K562 (cell line): Measurements from ENCODE around the gene HBEGF. TPM values are rescaled to one million over a fixed set of nuclear protein-coding genes. Genes with fewer than 3 reads are reported as not detected.

ENCODE experiments used
- CHD4 ChIP-seq: fragments of 200-600 bp; sonication (generic); IDR thresholded peaks from 3 replicates; pipeline ENCODE4 v1.6.1; 2012; ENCODE audit warnings: low read depth, mild to moderate bottlenecking, mixed read lengths, low read length, inconsistent platforms; ENCODE audit not compliant: insufficient read depth, insufficient replicate concordance, poor library complexity, severe bottlenecking
- CHD7 ChIP-seq: fragments of 200-600 bp; sonication (generic); IDR thresholded peaks from one replicate; pipeline ENCODE4 v1.6.1; 2012; ENCODE audit warnings: mild to moderate bottlenecking, low read depth, low read length, inconsistent platforms
- KLF16 ChIP-seq: IDR thresholded peaks from 2 replicates; pipeline ENCODE4 v1.6.1; 2016; ENCODE audit warnings: antibody characterized with exemption
- MYBL2 ChIP-seq, 2 experiments: fragments of 450-650 bp in 1 of 2; sonication (generic) in 1 of 2; formaldehyde crosslinking in 1 of 2; IDR thresholded peaks; 2 replicates each; pipeline versions ENCODE4 v1.6.1 to v1.8.1; 2017 to 2022; ENCODE audit warnings: borderline replicate concordance in 1 of 2, inconsistent platforms in 1 of 2, low read depth in 1 of 2, mild to moderate bottlenecking in 1 of 2, missing genetic modification reagents in 1 of 2, moderate library complexity in 1 of 2
- NR4A1 ChIP-seq, 2 experiments: fragments of 250-450 bp in 1 of 2; fragments of 450-650 bp in 1 of 2; sonication (Bioruptor Pico) in 1 of 2; IDR thresholded peaks; 2 replicates each; pipeline versions ENCODE4 v1.4.0 to v1.6.1; 2016 to 2020; ENCODE audit warnings: mild to moderate bottlenecking in 2 of 2, missing compliant biosample characterization in 1 of 2, missing genetic modification characterization in 1 of 2, moderate library complexity in 1 of 2
- ZNF583 ChIP-seq: fragments of 250-450 bp; sonication (Bioruptor Pico); IDR thresholded peaks from 2 replicates; pipeline ENCODE4 v1.4.0; 2020
- polyA plus RNA-seq, 8 experiments: library from polyadenylated mRNA; depleted of rRNA in 4 of 8; stranded (reverse) in 5 of 8; unstranded in 3 of 8; fragments of >200 nt; fragmentation: Nextera tagmentation in 2 of 8; fragmentation: Illumina TruSeq in 1 of 8; extraction: Ambion mirVana in 2 of 8; extraction: Trizol in 1 of 8; gene quantifications; 2 replicates each; pipeline versions ENCODE4 v1.2.1 to v1.2.3, GENCODE V29; 2011 to 2014; ENCODE audit warnings: inconsistent platforms in 1 of 8, missing spikeins in 1 of 8
- total RNA-seq, 7 experiments: library from RNA; depleted of rRNA in 6 of 7; stranded (reverse); fragments of >200 nt in 6 of 7; fragmentation: Illumina TruSeq in 2 of 7; extraction: Trizol in 2 of 7; gene quantifications; 2 replicates each; pipeline versions ENCODE4 v1.2.1 to v1.2.3, GENCODE V29; 2011 to 2021; ENCODE audit warnings: low replicate concordance in 1 of 7
- TF ChIP-seq, protein P1 (sequence below): IDR thresholded peaks from 3 replicates; pipeline ENCODE4 v1.6.1; 2011; ENCODE audit warnings: borderline replicate concordance, mild to moderate bottlenecking, moderate library complexity; ENCODE audit not compliant: insufficient read length; ENCODE audit errors: extremely low read depth
- TF ChIP-seq, protein P2 (sequence below): fragments of 200-400 bp; formaldehyde crosslinking; IDR thresholded peaks from 2 replicates; pipeline ENCODE4 v1.6.1; 2017; ENCODE audit warnings: mild to moderate bottlenecking, low read depth, low read length, moderate library complexity

Gene HBEGF
- total and polyA plus RNA-seq, 9 of the 15 experiments (the other 6 are each of a cell fraction or from before 2014, with no cell fraction given): 0.11 to 1.1 (median 0.60) TPM

DNA sequence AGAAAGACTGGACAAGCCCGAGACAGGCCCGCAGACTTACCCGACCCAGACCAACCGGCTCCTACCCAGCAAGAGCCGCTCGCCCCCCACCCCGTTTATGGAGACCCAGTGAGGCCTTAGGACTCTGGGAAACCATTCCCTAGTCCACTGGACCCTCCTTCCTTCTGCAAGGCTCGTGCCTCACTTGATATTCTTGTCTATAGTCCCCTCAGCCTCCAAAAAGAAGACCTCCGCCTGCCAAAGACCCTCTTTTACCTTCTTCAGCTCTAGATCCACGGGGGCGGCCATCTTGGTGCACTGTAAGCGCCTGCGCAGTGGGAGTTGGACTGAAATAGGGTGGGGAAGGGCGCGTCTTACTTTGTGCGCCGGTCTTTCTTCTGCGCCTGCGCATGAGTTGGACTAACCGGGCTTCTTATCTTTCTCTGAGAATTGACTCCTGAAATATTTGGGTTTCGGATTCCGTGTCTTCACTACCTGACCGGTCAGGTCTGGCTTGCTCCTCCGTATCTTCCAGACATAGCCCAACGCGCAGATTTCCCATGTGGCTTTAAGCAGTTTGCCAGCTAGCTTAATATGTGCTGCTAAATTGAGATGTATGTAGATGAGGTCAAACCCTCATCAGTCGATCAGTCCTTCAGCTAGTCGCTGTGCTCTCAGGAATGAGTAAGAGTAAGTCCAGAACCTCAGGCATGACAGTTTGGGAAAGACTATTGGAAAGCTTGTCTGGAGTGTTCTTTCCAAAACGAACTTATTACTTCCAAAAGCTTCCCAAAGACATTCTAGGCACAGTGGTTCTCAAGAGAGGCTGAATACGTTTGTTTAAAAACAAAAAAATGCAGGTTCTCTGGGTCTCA, 43.4 kb downstream of the HBEGF start, which contains the start of gene PFDN1 (continued):
- TF ChIP-seq CHD7: no peak
- TF ChIP-seq MYBL2 (IDR thresholded peaks at IDR 0.05; ENCODE audit: low read depth): no peak
- no peak for TF ChIP-seq MYBL2 (CRISPR knock-in tag; IDR thresholded peaks at IDR 0.05; ENCODE audit: borderline replicate concordance)
- no peak for TF ChIP-seq NR4A1 (CRISPR knock-in tag; IDR thresholded peaks at IDR 0.05)
- no peak for TF ChIP-seq NR4A1 (tag; IDR thresholded peaks at IDR 0.05)
- TF ChIP-seq, protein P1, sequence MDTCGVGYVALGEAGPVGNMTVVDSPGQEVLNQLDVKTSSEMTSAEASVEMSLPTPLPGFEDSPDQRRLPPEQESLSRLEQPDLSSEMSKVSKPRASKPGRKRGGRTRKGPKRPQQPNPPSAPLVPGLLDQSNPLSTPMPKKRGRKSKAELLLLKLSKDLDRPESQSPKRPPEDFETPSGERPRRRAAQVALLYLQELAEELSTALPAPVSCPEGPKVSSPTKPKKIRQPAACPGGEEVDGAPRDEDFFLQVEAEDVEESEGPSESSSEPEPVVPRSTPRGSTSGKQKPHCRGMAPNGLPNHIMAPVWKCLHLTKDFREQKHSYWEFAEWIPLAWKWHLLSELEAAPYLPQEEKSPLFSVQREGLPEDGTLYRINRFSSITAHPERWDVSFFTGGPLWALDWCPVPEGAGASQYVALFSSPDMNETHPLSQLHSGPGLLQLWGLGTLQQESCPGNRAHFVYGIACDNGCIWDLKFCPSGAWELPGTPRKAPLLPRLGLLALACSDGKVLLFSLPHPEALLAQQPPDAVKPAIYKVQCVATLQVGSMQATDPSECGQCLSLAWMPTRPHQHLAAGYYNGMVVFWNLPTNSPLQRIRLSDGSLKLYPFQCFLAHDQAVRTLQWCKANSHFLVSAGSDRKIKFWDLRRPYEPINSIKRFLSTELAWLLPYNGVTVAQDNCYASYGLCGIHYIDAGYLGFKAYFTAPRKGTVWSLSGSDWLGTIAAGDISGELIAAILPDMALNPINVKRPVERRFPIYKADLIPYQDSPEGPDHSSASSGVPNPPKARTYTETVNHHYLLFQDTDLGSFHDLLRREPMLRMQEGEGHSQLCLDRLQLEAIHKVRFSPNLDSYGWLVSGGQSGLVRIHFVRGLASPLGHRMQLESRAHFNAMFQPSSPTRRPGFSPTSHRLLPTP: no peak
- TF ChIP-seq ZNF583: no peak
- TF ChIP-seq CHD4: no peak
- no peak for TF ChIP-seq KLF16
- TF ChIP-seq, protein P2, sequence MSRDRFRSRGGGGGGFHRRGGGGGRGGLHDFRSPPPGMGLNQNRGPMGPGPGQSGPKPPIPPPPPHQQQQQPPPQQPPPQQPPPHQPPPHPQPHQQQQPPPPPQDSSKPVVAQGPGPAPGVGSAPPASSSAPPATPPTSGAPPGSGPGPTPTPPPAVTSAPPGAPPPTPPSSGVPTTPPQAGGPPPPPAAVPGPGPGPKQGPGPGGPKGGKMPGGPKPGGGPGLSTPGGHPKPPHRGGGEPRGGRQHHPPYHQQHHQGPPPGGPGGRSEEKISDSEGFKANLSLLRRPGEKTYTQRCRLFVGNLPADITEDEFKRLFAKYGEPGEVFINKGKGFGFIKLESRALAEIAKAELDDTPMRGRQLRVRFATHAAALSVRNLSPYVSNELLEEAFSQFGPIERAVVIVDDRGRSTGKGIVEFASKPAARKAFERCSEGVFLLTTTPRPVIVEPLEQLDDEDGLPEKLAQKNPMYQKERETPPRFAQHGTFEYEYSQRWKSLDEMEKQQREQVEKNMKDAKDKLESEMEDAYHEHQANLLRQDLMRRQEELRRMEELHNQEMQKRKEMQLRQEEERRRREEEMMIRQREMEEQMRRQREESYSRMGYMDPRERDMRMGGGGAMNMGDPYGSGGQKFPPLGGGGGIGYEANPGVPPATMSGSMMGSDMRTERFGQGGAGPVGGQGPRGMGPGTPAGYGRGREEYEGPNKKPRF: no peak
